HEK293 (cell line): ENCODE results near the gene DISC1.
"Not testable (repeated sequence)": the region's sequence is repeated elsewhere in the genome, so short reads cannot be mapped to it uniquely, and the experiment has no call there.

Experiments used
- CTCF ChIA-PET: fragments of 350-600 bp; formaldehyde crosslinking; extraction: SDS; loops from one replicate; lab custom pipeline; 2021; ENCODE audit warnings: antibody characterized with exemption; lab: Yijun Ruan, JAX
- POLR2A ChIA-PET: fragments of 300-600 bp; formaldehyde crosslinking; extraction: SDS; loops from one replicate; lab custom pipeline; 2020; ENCODE audit warnings: antibody characterized with exemption, inconsistent platforms; lab: Yijun Ruan, JAX
- H3K27ac ChIP-seq: fragments of 200-500 bp; sonication (Bioruptor generic); 2 replicates; pipeline ENCODE4 v1.5.1; 2014; ENCODE audit warnings: low read depth, low read length, control low read depth, inconsistent platforms; ENCODE audit errors: extremely low read depth
- H3K36me3 ChIP-seq, 2 experiments: fragments of 200-500 bp in 1 of 2; sonication (Bioruptor generic) in 1 of 2; 1 replicate in 1 of 2; 2 replicates in 1 of 2; pipeline ENCODE4 v1.5.1; 2014 to 2017; ENCODE audit warnings: inconsistent platforms in 2 of 2, low read length in 2 of 2; ENCODE audit not compliant: control insufficient read depth in 2 of 2, insufficient read depth in 1 of 2
- H3K4me1 ChIP-seq: fragments of 200-500 bp; sonication (Bioruptor generic); 2 replicates; pipeline ENCODE4 v1.5.1; 2014; ENCODE audit warnings: mild to moderate bottlenecking, low read length, inconsistent platforms; ENCODE audit not compliant: control insufficient read depth, insufficient read depth
- H3K4me3 ChIP-seq: 2 replicates; pipeline ENCODE4 v1.5.1; 2011; ENCODE audit warnings: low read depth, mild to moderate bottlenecking, control low read depth, low read length, moderate library complexity
- H3K9me3 ChIP-seq: fragments of 200-500 bp; sonication (Bioruptor generic); 2 replicates; pipeline ENCODE4 v1.5.1; 2014; ENCODE audit warnings: low read depth, low read length, inconsistent platforms; ENCODE audit not compliant: control insufficient read depth, insufficient read depth
- BCL11A ChIP-seq: fragments of 450-650 bp; formaldehyde crosslinking; IDR thresholded peaks from 2 replicates; pipeline ENCODE4 v1.5.1; 2016; ENCODE audit warnings: low read depth, missing biosample characterization, missing genetic modification characterization
- FEZF1 ChIP-seq: fragments of 450-650 bp; formaldehyde crosslinking; IDR thresholded peaks from 2 replicates; pipeline ENCODE4 v1.5.1; 2016; ENCODE audit warnings: missing biosample characterization, missing genetic modification characterization
- HOXA7 ChIP-seq: sonication (generic); formaldehyde crosslinking; IDR thresholded peaks from 2 replicates; pipeline ENCODE4 v1.8.1; 2022; ENCODE audit warnings: missing genetic modification reagents, borderline replicate concordance
- KLF8 ChIP-seq: fragments of 450-650 bp; formaldehyde crosslinking; IDR thresholded peaks from 2 replicates; pipeline ENCODE4 v1.5.1; 2016; ENCODE audit warnings: missing biosample characterization, missing genetic modification characterization
- MZF1 ChIP-seq: fragments of 450-650 bp; formaldehyde crosslinking; IDR thresholded peaks from 2 replicates; pipeline ENCODE4 v1.5.1; 2017; ENCODE audit warnings: missing biosample characterization, missing genetic modification characterization, borderline replicate concordance
- OVOL3 ChIP-seq: fragments of 450-650 bp; formaldehyde crosslinking; IDR thresholded peaks from 2 replicates; pipeline ENCODE4 v1.5.1; 2016; ENCODE audit warnings: missing biosample characterization, missing genetic modification characterization
- REPIN1 ChIP-seq: fragments of 450-650 bp; formaldehyde crosslinking; IDR thresholded peaks from 2 replicates; pipeline ENCODE4 v1.5.1; 2017; ENCODE audit warnings: missing biosample characterization, missing genetic modification characterization, low read depth
- SCRT2 ChIP-seq: fragments of 450-650 bp; formaldehyde crosslinking; IDR thresholded peaks from 2 replicates; pipeline ENCODE4 v1.5.1; 2016; ENCODE audit warnings: missing biosample characterization, missing genetic modification characterization
- SP7 ChIP-seq: fragments of 450-650 bp; formaldehyde crosslinking; IDR thresholded peaks from 2 replicates; pipeline ENCODE4 v1.5.1; 2016; ENCODE audit warnings: missing biosample characterization, missing genetic modification characterization
- YY1 ChIP-seq: fragments of 450-650 bp; formaldehyde crosslinking; IDR thresholded peaks from 2 replicates; pipeline ENCODE4 v1.5.1; 2018; ENCODE audit warnings: missing biosample characterization, missing genetic modification characterization
- YY2 ChIP-seq: fragments of 450-650 bp; formaldehyde crosslinking; IDR thresholded peaks from 2 replicates; pipeline ENCODE4 v1.5.1; 2016; ENCODE audit warnings: missing biosample characterization, missing genetic modification characterization
- ZBTB1 ChIP-seq: fragments of 450-650 bp; formaldehyde crosslinking; IDR thresholded peaks from 2 replicates; pipeline ENCODE4 v1.5.1; 2016; ENCODE audit warnings: missing biosample characterization, missing genetic modification characterization
- ZBTB17 ChIP-seq: fragments of 450-650 bp; formaldehyde crosslinking; IDR thresholded peaks from 2 replicates; pipeline ENCODE4 v1.5.1; 2016; ENCODE audit warnings: missing biosample characterization, missing genetic modification characterization
- ZEB2 ChIP-seq: fragments of 450-650 bp; formaldehyde crosslinking; IDR thresholded peaks from 2 replicates; pipeline ENCODE4 v1.5.1; 2016; ENCODE audit warnings: missing biosample characterization, missing genetic modification characterization
- ZFP37 ChIP-seq: fragments of 450-650 bp; formaldehyde crosslinking; IDR thresholded peaks from 2 replicates; pipeline ENCODE4 v1.5.1; 2016; ENCODE audit warnings: missing biosample characterization, missing genetic modification characterization
- ZNF132 ChIP-seq: fragments of 450-650 bp; formaldehyde crosslinking; IDR thresholded peaks from 2 replicates; pipeline ENCODE4 v1.5.1; 2017; ENCODE audit warnings: missing biosample characterization, missing genetic modification characterization, borderline replicate concordance
- ZNF140 ChIP-seq: fragments of 450-650 bp; formaldehyde crosslinking; IDR thresholded peaks from 2 replicates; pipeline ENCODE4 v1.5.1; 2016; ENCODE audit warnings: missing biosample characterization, missing genetic modification characterization
- ZNF146 ChIP-seq: fragments of 450-650 bp; formaldehyde crosslinking; IDR thresholded peaks from 2 replicates; pipeline ENCODE4 v1.5.1; 2016; ENCODE audit warnings: missing biosample characterization, missing genetic modification characterization
- ZNF19 ChIP-seq: fragments of 450-650 bp; formaldehyde crosslinking; IDR thresholded peaks from 2 replicates; pipeline ENCODE4; 2016; ENCODE audit warnings: missing biosample characterization, missing genetic modification characterization, low read depth
- ZNF214 ChIP-seq: fragments of 450-650 bp; formaldehyde crosslinking; IDR thresholded peaks from 2 replicates; pipeline ENCODE4 v1.5.1; 2017; ENCODE audit warnings: missing biosample characterization, mild to moderate bottlenecking, missing genetic modification characterization, borderline replicate concordance
- ZNF274 ChIP-seq, 2 experiments: fragments of 200-500 bp in 1 of 2; fragments of 450-650 bp in 1 of 2; sonication (Bioruptor generic) in 1 of 2; formaldehyde crosslinking in 1 of 2; IDR thresholded peaks; 2 replicates each; pipeline versions ENCODE4 v1.5.1 to v1.6.1; 2014 to 2016; ENCODE audit warnings: borderline replicate concordance in 1 of 2, inconsistent platforms in 1 of 2, low read length in 1 of 2, missing biosample characterization in 1 of 2, missing genetic modification characterization in 1 of 2
- ZNF391 ChIP-seq: fragments of 450-650 bp; formaldehyde crosslinking; IDR thresholded peaks from 2 replicates; pipeline ENCODE4 v1.5.1; 2016; ENCODE audit warnings: low read depth, missing biosample characterization, missing genetic modification characterization, borderline replicate concordance
- ZNF426 ChIP-seq: fragments of 450-650 bp; formaldehyde crosslinking; IDR thresholded peaks from 2 replicates; pipeline ENCODE4 v1.5.1; 2017; ENCODE audit warnings: missing biosample characterization, missing genetic modification characterization, mild to moderate bottlenecking, inconsistent platforms, moderate library complexity
- ZNF549 ChIP-seq: fragments of 450-650 bp; IDR thresholded peaks from 2 replicates; pipeline ENCODE4 v1.5.1; 2018; ENCODE audit warnings: missing biosample characterization, missing genetic modification characterization, mild to moderate bottlenecking, inconsistent platforms, moderate library complexity
- ZNF561 ChIP-seq: fragments of 450-650 bp; IDR thresholded peaks from 2 replicates; pipeline ENCODE4 v1.5.1; 2018; ENCODE audit warnings: missing biosample characterization, missing genetic modification characterization, borderline replicate concordance
- ZNF585B ChIP-seq: fragments of 450-650 bp; formaldehyde crosslinking; IDR thresholded peaks from 2 replicates; pipeline ENCODE4 v1.5.1; 2016; ENCODE audit warnings: missing biosample characterization, missing genetic modification characterization
- ZNF664 ChIP-seq: fragments of 450-650 bp; formaldehyde crosslinking; IDR thresholded peaks from 2 replicates; pipeline ENCODE4 v1.5.1; 2016; ENCODE audit warnings: missing biosample characterization, missing genetic modification characterization
- ZNF677 ChIP-seq: fragments of 450-650 bp; IDR thresholded peaks from 2 replicates; pipeline ENCODE4 v1.5.0; 2018; ENCODE audit warnings: missing biosample characterization, mild to moderate bottlenecking, missing genetic modification characterization, moderate library complexity
- ZNF785 ChIP-seq: fragments of 450-650 bp; formaldehyde crosslinking; IDR thresholded peaks from 2 replicates; pipeline ENCODE4 v1.5.1; 2016; ENCODE audit warnings: missing biosample characterization, missing genetic modification characterization
- TF ChIP-seq, protein P1 (sequence below): fragments of 450-650 bp; formaldehyde crosslinking; IDR thresholded peaks from 2 replicates; pipeline ENCODE4 v1.5.1; 2016; ENCODE audit warnings: missing biosample characterization, missing genetic modification characterization

DISC1 gene

DNA sequence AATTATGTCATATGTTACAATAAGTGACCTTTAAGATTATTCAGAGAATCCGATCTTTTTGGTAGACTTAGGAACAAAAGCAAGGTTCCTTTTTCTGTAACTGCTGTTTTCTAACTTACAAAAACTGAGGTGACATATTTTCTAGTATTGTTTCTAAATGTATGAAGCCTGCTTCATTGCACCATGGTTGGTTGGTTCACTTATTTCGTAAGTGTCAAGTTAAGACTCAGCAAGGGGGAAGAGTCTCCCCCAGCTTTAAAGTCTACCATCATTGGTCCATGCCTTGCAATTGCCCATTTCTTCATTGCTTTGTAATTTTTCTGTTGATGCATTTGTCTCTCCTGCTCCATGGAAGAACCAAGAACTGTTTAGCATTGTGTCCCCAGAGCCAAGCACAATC, 136.9 kb downstream of the DISC1 start:
- H3K4me3 ChIP-seq = no peak overlapping the region
- no peak for TF ChIP-seq FEZF1 (tag by site-specific recombination)
- no peak for TF ChIP-seq ZNF585B (tag by site-specific recombination)
- no peak for TF ChIP-seq YY1
- no peak for TF ChIP-seq SP7 (tag by site-specific recombination)
- no peak for TF ChIP-seq REPIN1
- no peak for TF ChIP-seq ZNF391 (tag by site-specific recombination)
- TF ChIP-seq, all 188 proteins: peak for 0
- Histone ChIP-seq H3K27ac (no peak overlapping the region), H3K36me3 (no peaks in the 10 kb centered on the region), H3K9me3 (no peaks in the 10 kb centered on the region), H3K4me1 (no peaks in the 10 kb centered on the region)
- POLR2A ChIA-PET = interaction anchor here (0.7 kb wide), 1 partner anchor 386 kb away, joined by 3 read pairs; no protein-coding TSS in a partner anchor
- CTCF ChIA-PET = interaction anchor here (0.7 kb wide), 1 partner anchor 9 kb away, joined by 4 read pairs; no protein-coding TSS in a partner anchor

DNA sequence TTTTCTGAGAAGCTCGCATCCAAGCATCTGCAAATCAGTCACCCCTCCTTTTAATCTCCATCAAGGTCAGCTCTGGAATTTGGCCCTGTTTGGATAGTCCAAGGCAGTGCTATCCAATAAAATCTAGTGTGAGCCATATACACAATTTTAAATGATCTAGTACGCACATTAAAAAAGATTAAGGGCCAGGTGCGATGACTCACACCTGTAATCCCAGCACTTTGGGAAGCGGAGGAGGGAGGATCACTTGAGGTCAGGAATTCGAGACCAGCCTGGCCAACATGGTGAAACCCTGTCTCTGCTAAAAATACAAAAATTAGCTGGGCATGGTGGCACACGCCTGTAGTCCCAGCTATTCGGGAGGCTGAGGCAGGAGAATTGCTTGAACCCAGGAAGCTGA, 139.2 kb downstream of the DISC1 start:
- not testable (repeated sequence) for H3K27ac ChIP-seq, H3K4me3 ChIP-seq, H3K9me3 ChIP-seq, H3K36me3 ChIP-seq, H3K4me1 ChIP-seq
- ChIA-PET POLR2A (interaction anchor here (0.7 kb wide), 1 partner anchor 1109 kb away, joined by 7 read pairs; no protein-coding TSS in a partner anchor), CTCF (interaction anchor here (0.6 to 5.1 kb wide), 8 partner anchors 8 to 1250 kb away, joined by 3 to 69 read pairs (median 4); no protein-coding TSS in a partner anchor)

DNA sequence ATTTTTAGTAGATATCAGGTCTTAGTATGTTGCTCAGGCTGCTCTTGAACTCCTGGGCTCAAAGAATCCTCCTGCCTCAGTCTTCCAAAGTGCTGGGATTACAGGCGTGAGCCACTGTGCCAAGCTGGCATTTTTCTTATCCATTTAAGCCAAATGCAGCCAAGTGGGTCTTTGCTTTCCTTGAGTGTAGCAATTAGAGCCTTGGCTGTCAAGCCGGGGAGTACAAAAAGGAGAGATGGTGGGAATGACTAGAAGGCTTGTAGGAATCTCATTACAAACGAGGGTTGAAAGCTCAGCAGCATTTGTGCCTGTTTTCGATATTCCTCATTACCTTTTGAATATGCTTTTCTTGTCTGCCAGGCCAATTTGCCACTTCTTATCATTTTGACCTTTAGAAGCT, 140.9 kb downstream of the DISC1 start:
- ChIA-PET CTCF (interaction anchor here (0.6 to 5.1 kb wide), 4 partner anchors 10 to 193 kb away, joined by 3 to 69 read pairs (median 8); no protein-coding TSS in a partner anchor), POLR2A (no interaction called here)
- H3K36me3 ChIP-seq = peaks cover 0 to 9% of the 10 kb centered on the region in 2 experiments; a peak in 2 of 3 replicates
- H3K27ac ChIP-seq = no peak overlapping the region
- no peak for TF ChIP-seq ZNF664 (tag by site-specific recombination)
- TF ChIP-seq ZNF146 = no peak
- no peak for TF ChIP-seq ZNF549 (tag by site-specific recombination)
- no peak for TF ChIP-seq ZNF426 (tag by site-specific recombination)
- no peak for TF ChIP-seq SCRT2 (tag by site-specific recombination)
- TF ChIP-seq ZNF785 (tag by site-specific recombination) = no peak
- no peak for TF ChIP-seq ZNF561
- TF ChIP-seq HOXA7 = no peak
- TF ChIP-seq ZEB2 (tag by site-specific recombination) = no peak
- no peak for TF ChIP-seq MZF1 (tag by site-specific recombination)
- H3K9me3 ChIP-seq = no peaks in the 10 kb centered on the region
- no peaks in the 10 kb centered on the region for H3K4me1 ChIP-seq
- H3K4me3 ChIP-seq = no peak overlapping the region

DNA sequence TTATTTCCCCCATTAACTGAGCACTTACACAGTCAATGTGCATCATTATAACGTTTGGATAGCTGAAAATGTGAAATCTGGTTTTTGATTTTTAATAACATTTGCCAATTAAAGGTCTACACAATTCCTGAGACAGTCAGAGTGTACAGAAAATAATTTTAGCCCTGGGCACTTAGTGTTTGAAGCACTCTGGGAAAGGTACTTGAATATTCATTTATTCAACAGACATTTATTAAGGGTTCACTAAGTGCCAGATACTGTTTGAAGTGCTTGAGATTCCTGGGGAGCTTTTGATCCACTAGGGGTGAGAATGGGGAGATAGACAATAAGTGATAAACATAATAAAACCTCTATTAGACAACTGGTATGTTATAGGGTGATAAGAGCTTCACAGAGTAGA, 141.8 kb downstream of the DISC1 start:
- Histone ChIP-seq H3K27ac (no peak overlapping the region), H3K9me3 (no peaks in the 10 kb centered on the region), H3K4me1 (no peaks in the 10 kb centered on the region), H3K36me3 (peaks cover 0 to 9% of the 10 kb centered on the region in 2 experiments; a peak in 2 of 3 replicates), H3K4me3 (no peak overlapping the region)
- ChIA-PET POLR2A (no interaction called here), CTCF (interaction anchor here (5.1 kb wide), 1 partner anchor 11 kb away, joined by 69 read pairs; no protein-coding TSS in a partner anchor)
- TF ChIP-seq BCL11A (no peak), ZNF19 (tag by site-specific recombination) (no peak), SCRT2 (tag by site-specific recombination) (no peak), YY2 (tag by site-specific recombination) (no peak), ZNF140 (tag by site-specific recombination) (no peak), ZEB2 (tag by site-specific recombination) (no peak), ZNF549 (tag by site-specific recombination) (no peak), ZNF677 (no peak), ZNF146 (no peak), KLF8 (tag by site-specific recombination) (no peak), ZBTB1 (tag by site-specific recombination) (no peak), ZNF214 (no peak), ZNF132 (tag by site-specific recombination) (no peak), ZBTB17 (no peak), OVOL3 (tag by site-specific recombination) (no peak), ZFP37 (tag by site-specific recombination) (no peak), ZNF274 (IDR thresholded peaks at IDR 0.05; ENCODE audit: low read length) (no peak), ZNF274 (tag by site-specific recombination; IDR thresholded peaks at IDR 0.05; ENCODE audit: borderline replicate concordance) (no peak)
- TF ChIP-seq, protein P1, sequence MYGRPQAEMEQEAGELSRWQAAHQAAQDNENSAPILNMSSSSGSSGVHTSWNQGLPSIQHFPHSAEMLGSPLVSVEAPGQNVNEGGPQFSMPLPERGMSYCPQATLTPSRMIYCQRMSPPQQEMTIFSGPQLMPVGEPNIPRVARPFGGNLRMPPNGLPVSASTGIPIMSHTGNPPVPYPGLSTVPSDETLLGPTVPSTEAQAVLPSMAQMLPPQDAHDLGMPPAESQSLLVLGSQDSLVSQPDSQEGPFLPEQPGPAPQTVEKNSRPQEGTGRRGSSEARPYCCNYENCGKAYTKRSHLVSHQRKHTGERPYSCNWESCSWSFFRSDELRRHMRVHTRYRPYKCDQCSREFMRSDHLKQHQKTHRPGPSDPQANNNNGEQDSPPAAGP = no peak
- TF ChIP-seq, all 188 proteins: peak for 0
